ENCODE results near the gene RARS1. TPM values are rescaled to one million over a fixed set of nuclear protein-coding genes. Genes with fewer than 3 reads are reported as not detected.

RARS1 gene
- 10 to 100 TPM; 58.1 to 71.9 TPM for total RNA-seq
- long read RNA-seq, transcript RARS-201 (15 exons, 2,146 nt): major isoform, 91 of 107 reads
- long read RNA-seq, partial matches to known transcripts: 12 of 107 reads
- long read RNA-seq, other reads (novel, unspliced or antisense): 4 of 107 reads

- ATAC-seq (peak; percentile 100), DNase-seq (peak; percentile 92 to 93)
- intact Hi-C loops (cut with DNase I, micrococcal nuclease): no loop called here
These were observed at the start of gene RARS1 for GRCh38 chr5:168486136-168486879. TSS of gene RARS1 (plus strand) at chr5:168486471. CDS start at chr5:168486499, 28 bp downstream.

GRCh38 chr5:168438349-168438748, 47.9 kb upstream of the RARS1 start:
- intact Hi-C loops (cut with DNase I, micrococcal nuclease): no loop called here
- ATAC-seq (no peak), DNase-seq (no peak)

GRCh38 chr5:168443533-168443932, 42.7 kb upstream of the RARS1 start:
- no peak for ATAC-seq
- DNase-seq: no peak
- intact Hi-C loops (cut with DNase I, micrococcal nuclease): no loop called here

GRCh38 chr5:168443950-168444700, 42.1 kb upstream of the RARS1 start:
- intact Hi-C loops (cut with DNase I, micrococcal nuclease): no loop called here
- no peak for ATAC-seq
- no peak for DNase-seq

GRCh38 chr5:168446983-168447619, 39.2 kb upstream of the RARS1 start:
- ATAC-seq (no peak), DNase-seq (no peak)
- intact Hi-C loops (cut with DNase I, micrococcal nuclease): no loop called here

- no peak for DNase-seq
- no peak for ATAC-seq
- intact Hi-C loops (cut with DNase I, micrococcal nuclease): no loop called here
These were observed 38.5 kb upstream of the RARS1 start for GRCh38 chr5:168447808-168448207.

GRCh38 chr5:168449166-168449565, 37.1 kb upstream of the RARS1 start:
- no peak for DNase-seq
- intact Hi-C loops (cut with DNase I, micrococcal nuclease): no loop called here
- no peak for ATAC-seq

- intact Hi-C loops (cut with DNase I, micrococcal nuclease): no loop called here
- DNase-seq (no peak), ATAC-seq (no peak)
These were observed 34.7 kb upstream of the RARS1 start for GRCh38 chr5:168451565-168451964.

- intact Hi-C loops (cut with DNase I, micrococcal nuclease): no loop called here
- no peak for ATAC-seq
- DNase-seq: no peak
These were observed 31.1 kb upstream of the RARS1 start for GRCh38 chr5:168455201-168455600.

- ATAC-seq (no peak), DNase-seq (no peak)
- intact Hi-C loops (cut with DNase I, micrococcal nuclease): no loop called here
These were observed 28.7 kb upstream of the RARS1 start for GRCh38 chr5:168457542-168457941.

- DNase-seq (no peak), ATAC-seq (no peak)
- intact Hi-C loops (cut with DNase I, micrococcal nuclease): no loop called here
These were observed 25.7 kb upstream of the RARS1 start for GRCh38 chr5:168460606-168461005.

- ATAC-seq: no peak
- intact Hi-C loops (cut with DNase I, micrococcal nuclease): no loop called here
- no peak for DNase-seq
These were observed 23.2 kb upstream of the RARS1 start for GRCh38 chr5:168463081-168463480.

- intact Hi-C loops (cut with DNase I, micrococcal nuclease): no loop called here
- ATAC-seq: no peak
- no peak for DNase-seq
These were observed 22.1 kb upstream of the RARS1 start for GRCh38 chr5:168464214-168464613.

GRCh38 chr5:168464641-168465040, 21.6 kb upstream of the RARS1 start:
- intact Hi-C loops (cut with DNase I, micrococcal nuclease): no loop called here
- no peak for DNase-seq
- no peak for ATAC-seq

- intact Hi-C loops (cut with DNase I, micrococcal nuclease): no loop called here
- DNase-seq (no peak), ATAC-seq (no peak)
These were observed 18.4 kb upstream of the RARS1 start for GRCh38 chr5:168467755-168468330.

- DNase-seq (no peak), ATAC-seq (no peak)
- intact Hi-C loops (cut with DNase I, micrococcal nuclease): no loop called here
These were observed 17.4 kb upstream of the RARS1 start for GRCh38 chr5:168468836-168469235.

- no peak for ATAC-seq
- no peak for DNase-seq
- intact Hi-C loops (cut with DNase I, micrococcal nuclease): no loop called here
These were observed 16.5 kb upstream of the RARS1 start for GRCh38 chr5:168469816-168470215.

- ATAC-seq (no peak), DNase-seq (no peak)
- intact Hi-C loops (cut with DNase I, micrococcal nuclease): no loop called here
These were observed 14.5 kb upstream of the RARS1 start for GRCh38 chr5:168471785-168472184.

GRCh38 chr5:168472329-168472728, 13.9 kb upstream of the RARS1 start:
- ATAC-seq: no peak
- no peak for DNase-seq
- intact Hi-C loops (cut with DNase I, micrococcal nuclease): no loop called here
